NCI-H2081 (cell line): ENCODE measurements around the gene PCDH9.
"Not testable (repeated sequence)": the region's sequence is repeated elsewhere in the genome, so short reads cannot be mapped to it uniquely, and the experiment has no call there.

Source experiments
- DNase-seq, 2 experiments: peaks; one replicate each; lab custom pipeline; 2025; lab: John Stamatoyannopoulos, UW

PCDH9 gene

DNA sequence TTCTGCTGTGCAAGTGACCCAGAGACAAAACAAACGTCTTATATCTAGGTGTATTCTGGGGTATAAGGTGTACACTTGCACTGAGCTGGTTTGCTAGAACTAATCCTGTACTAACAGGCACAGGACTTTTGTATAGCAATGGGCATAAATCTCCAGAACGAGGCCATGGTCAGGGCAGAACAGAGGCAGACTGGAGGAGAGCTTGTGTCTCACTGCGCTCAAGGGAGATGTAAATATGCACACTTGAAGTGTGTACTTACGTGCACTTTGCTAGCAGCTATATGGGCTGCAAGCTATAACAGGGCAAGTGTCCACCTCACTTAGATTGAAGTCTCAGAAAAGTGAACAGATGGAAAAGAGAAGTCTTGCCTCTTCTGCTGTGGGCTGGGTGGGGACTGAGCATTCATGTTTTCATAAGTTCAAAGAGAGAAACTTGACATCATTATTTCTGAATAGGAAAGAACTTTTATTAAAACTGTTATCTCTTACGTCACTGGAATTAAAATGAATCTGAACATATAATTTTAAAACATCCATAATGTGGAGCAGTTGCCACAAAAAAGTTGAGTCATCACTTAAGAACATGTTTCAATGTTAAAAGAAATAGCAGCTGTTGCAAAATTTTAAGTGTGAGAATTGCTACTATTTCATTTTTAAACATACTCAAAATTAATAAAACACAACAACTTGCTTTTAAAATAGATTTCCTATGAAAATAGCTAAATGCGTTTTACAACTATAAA is 888.3 kb downstream of the PCDH9 start:
- no peak for DNase-seq

DNA sequence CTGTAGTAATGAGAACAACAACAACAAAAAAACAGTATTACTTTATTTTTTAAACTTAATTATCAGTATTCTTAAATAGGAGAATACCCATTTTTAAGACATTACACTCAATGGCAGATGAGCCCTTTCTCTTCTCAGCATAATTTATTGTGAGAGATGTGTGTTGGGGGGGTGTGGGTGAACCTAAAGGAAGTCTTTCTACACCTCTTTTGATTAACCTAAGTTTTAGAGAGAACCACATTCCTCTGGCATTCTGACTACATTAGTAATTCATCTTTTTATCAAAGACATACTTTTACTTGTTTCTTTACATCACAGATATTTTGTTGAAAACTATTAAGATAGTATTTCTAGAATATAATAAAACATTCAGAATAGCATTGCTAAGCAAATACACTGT is 890.9 kb downstream of the PCDH9 start:
- no peak for DNase-seq

DNA sequence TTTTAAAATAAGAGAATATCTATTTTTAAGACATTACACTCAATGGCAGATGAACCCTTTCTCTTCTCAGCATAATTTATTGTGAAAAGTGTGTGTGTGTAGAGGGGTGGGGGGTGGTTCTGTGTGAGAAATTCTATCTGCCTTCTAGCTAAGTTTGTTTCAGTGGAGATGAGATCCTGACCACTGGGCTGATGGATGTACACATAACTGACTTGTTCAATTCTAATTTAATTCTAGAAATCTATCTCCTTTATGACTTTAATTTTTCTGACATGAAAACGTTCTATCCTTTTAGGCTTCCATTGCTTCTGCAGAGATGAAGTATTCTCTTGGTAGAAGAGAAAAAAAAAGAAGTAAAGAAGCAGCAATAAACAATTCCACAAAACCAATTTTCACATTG is 891.6 kb downstream of the PCDH9 start:
- no peak for DNase-seq

DNA sequence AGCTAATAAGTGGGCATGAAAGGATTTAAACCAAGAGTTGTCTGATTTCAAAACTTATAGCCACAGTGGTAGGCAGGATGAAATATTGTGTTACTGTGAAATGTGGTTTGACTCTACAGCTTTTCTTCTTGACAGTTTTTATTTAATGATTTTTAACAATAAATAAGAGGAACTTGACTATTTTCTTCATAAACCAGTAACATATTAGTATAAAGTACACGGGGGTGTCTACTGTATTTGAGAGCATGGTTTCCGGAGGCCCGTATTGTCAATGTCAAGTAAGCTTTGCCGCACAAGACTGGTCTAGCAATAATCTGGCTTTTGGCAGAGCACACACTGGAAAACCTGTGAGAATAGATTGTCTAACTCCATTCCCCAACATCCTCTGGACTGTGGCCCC is 894.5 kb downstream of the PCDH9 start:
- no peak for DNase-seq

DNA sequence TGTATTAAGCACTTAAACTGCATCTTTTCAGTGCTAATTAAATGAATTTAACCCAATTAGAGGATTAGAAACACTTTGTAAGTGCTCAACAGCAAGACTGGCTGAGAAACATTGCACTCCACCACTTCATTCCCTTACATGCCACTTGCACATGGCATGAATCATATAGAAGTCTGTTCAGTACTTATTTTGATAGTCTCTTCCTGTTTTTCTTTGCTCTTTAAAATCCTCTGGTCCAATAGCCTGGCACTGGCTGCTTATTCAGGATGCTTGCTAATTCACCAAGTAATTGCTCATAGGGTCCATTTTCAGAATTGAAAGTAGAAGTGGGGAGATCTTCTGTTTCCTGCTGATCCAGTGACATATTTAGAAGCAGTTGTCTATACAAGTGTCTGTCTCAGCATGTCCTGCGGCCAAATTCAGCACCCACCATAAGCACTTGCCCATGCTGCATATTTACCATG is 900.1 kb downstream of the PCDH9 start:
- peak; percentile 71 to 91 for DNase-seq

DNA sequence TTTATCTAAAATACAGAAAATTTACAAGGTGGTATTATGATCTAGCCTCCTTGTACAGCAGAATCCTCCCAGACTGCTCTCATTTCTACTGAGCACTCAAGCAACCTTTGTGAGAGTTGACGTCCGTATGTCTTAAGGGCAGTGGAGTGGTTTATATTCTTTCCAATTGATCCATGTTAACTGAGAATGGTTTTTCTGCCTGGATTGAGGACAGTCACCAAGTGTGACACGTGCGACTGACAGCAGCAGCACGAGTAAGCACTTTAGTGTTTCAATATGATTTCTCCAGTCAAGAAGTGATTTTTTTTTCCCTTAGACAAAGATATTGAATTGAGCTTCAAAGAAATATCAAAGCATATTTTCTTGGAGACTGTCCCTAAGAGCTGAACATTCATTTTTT is 901.7 kb downstream of the PCDH9 start:
- DNase-seq: no peak

DNA sequence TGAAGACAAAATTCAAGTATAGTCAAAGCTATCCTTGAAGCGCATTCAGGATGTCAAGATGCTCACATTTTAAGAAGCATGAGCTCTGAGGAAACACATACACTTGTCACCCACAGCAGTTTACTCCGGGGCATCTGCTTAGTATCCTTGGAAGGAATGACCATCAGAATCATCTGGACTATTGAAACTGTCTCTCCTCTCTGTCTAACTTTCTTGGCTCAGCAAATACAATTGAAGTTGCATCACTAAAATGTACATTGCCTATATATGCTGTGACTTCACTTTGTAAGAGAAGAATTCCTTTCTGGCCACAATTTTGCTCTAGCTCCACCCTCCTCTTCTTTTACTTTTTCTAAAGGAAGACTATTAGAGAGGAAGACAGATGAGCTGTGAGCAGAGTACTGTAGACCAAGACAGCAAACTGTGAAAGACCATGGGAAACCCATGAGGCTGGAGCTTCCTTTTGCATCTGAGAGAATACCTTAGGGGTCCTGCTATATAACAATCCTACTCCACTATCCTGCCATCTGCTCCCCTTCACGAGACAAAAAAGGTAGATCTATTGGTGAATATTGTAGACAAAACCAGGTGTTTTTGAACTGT is 906.3 kb downstream of the PCDH9 start:
- no peak for DNase-seq

DNA sequence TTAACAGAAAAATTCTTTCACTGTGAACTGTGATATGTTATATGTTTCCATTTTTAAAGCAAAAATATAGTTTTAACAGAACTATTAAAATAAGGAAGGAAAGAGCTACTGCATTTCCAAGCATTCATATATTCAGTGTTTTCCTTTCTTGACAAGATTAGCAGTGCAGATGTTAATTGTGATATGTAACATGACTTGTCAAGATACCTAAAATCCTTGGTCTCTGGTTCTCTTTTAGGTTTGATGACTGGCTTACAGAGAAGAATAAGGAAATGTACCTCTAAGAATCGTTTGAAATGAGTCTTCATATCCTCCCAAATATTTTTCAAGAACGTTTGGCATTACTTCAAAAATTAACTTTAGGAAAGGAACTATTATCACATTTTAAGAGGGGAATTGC is 907.2 kb downstream of the PCDH9 start:
- no peak for DNase-seq

DNA sequence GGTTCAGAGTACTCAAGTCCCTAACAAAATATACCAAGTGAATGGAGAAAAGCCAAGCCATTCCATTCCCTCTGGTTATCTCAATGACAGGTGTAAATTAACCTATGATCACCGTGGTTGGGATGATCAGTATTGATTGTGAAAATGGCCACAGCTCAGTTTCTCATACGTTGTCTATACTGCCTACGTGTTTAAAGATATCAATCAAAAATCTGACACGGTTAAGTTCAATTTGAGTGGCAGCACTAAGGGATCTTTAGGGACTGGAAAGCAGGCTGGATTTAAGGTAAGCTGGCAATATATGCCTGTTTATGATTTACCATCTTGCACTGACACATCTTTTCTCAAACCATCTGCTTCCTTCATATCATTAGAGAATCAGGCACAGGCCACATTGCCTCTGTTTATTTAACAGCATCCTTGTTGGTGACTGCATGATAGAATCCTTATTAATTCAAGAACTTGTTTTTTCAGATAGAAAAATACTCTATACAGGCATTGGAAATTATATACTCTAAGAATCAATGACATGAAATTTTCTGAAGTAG is 907.9 kb downstream of the PCDH9 start:
- no peak for DNase-seq

DNA sequence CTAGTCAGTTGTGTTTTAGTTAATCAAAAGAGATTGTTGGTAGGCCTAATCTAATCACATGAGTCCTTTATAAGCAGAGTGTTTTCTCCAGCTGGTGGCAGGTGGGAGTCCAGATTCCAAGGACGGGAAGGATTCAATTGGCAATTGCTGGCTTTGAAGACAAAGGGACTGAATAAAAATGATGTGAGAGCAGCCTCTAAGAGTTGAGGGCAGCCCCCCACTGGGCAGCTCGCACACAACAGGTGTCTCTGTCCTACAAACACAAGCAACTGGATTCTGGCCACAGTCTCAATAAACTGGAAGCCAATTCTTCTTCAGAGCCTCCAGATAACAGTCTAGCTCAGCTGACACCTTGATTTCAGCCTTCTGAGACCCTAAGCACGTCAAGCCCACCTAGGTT is 915.2 kb downstream of the PCDH9 start:
- DNase-seq: peak in 1 of 2 experiments; percentile 18

DNA sequence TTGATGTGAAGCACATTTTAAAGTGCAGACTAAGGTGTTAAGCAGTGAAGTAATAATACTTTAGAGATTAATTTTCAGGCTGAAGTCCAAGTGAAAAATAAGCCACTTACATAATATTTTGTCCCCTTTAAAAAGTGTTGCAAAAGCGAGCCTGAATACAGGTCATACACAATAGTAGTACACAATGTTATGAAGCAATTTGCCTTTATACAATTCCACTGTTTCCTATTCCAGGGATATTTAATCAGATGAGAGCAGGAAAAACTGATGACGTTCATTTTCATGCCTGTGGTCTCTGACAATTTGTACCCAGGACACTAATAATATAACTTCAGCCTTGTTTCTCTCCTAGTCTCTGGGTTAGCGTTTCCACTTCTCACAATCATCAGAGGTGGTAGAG is 916.7 kb downstream of the PCDH9 start:
- no peak for DNase-seq

DNA sequence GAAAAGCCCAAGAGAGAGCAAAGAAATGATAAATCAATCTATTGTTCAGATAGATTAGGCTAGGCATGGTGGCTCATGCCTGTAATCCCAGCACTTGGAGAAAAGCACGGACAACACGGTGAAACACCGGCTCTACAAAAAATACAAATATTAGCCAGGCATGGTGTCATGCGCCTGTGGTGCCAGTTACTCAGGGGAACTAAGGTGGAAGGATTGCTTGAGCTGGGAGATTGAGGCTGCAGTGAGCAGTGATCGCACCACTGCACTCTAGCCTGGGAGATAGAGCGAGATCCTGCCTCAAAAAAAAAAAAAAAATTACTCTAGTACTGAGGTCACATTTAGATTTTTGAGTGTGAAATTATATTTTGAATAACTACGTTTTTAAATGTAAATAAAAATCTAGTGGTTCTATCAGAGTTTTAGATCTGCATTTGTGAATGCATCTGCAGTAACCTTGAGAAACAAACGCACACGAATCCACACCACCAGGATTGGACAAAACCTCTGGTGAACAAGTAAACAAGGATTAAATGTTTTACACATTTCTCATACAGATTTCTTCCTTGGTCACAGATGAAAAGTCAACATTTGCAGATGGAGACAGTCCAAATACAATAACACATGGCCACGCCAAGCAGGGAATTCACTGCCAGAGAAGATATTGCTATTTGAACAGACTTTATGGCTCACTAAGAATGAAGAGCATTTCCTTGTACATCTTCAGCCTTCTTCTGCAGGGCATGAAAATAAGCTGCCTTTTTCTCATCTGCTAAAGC is 917.6 kb downstream of the PCDH9 start:
- DNase-seq: peak; percentile 12 to 71

DNA sequence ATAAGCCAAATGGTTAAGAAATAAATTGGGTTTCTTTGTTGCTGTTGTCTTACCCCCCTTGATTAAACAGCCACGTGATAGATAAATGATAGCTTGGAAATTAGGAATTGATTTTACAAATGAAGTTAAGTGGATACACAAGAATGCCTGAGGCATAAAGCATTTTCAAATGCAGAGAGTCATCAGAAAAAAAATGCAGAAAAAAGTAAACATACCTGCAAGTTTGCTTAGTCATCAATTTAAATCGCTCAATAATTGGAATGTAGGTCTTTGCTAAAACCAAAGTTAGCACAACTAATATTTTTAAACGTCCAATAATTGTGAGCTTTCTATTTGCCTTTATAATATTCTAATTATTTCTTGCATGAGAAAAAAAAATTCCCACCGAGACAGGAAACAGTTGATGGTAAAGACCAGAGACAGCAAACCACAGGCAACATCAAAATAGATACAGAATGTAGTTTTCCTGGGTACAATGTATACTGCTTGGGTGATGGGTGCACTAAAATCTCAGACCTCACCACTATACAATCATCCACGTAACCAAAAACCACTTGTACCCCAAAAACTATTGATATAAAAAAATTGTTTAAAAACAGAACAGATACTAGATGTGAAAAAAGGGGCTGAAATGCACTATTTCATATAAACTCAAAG is 924.0 kb downstream of the PCDH9 start:
- DNase-seq: no peak

DNA sequence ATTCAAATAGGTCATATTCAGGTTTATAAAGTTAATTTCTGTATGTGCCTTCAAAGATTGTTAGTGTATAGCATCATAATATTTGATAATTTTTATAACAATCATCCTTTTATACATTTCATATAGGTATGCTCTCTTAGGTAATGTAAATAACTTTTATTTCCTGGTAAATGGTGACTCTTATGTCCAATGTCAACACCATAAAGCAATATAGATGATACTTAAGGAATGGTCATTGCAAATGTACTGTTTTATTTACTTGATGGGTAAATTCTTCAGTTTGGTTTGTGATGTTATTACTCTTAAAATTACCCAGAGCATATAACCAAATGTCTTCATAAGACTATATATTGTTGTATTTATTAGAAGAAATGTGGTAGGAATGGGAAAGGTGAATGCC is 928.7 kb downstream of the PCDH9 start:
- DNase-seq: no peak

DNA sequence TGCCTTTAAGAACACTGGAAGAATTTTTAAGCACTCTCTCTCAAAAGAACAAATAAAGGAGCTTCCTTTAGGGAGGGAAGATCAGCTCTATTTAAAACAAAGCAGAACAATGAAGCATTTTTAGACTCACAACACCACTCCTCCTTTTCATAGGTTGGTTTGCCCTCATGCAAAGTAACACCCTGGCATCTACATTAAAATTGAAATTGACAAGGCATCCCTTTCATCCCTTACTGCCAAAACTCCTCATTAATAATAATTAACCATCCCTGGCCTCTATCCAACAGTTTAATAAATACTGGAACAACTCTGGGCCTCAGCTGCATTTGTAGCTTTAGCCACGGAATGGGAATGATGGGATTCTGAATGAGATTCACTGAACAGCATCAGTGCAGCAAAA is 929.1 kb downstream of the PCDH9 start:
- no peak for DNase-seq

DNA sequence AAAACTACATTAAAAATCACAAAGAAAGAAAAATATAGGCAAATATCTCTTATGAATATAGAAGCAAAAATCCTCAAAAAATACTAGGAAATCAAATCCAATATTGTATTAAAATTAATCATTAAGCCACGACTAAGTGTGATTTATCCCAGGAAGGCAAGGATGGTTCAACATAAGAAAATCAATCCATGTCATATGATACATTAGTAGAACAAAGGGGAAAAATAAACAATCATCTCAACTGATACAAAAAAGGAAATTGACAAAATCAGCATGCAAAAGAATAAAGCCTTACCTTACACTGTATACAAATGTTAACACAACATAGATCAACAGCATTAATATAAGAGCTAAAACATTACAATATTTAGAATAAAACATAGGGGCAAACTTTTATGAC is 933.3 kb downstream of the PCDH9 start:
- DNase-seq: no peak

DNA sequence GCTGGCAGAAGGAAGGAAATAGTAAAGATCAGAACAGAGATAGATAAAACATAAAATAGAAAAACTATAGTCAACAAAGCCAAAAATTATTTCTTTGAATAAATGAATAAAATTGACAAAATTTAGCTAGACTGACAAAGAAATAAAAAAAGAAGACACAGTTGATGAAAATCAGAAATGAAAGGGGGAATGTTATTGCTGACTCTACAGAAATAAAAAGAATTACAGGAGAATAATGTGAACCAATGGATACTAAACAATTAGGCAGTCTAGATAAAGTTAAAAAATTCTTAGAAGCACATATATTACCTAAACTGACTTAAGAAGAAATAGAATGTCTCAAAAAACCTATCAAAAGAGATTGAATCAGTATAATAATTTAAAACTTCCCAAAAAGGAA is 933.8 kb downstream of the PCDH9 start:
- DNase-seq: no peak

DNA sequence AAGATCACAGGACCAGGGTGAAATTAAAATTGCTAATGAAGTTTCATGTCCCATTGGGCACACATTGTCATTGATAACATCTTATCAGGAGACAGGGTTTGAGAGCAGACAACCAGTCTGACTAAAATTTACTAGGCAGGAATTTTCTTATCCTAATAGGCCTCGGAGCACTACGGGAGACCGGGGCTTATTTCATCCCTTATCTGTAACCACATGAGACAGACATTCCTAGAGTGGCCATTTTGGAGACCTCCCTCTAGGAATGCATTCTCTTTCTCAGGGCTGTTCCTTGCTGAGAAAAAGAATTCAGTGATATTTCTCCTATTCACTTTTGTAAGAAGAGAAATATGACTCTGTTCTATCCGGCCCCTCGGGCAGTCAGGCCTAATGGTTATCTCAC is 943.3 kb downstream of the PCDH9 start:
- DNase-seq: not testable (repeated sequence)

DNA sequence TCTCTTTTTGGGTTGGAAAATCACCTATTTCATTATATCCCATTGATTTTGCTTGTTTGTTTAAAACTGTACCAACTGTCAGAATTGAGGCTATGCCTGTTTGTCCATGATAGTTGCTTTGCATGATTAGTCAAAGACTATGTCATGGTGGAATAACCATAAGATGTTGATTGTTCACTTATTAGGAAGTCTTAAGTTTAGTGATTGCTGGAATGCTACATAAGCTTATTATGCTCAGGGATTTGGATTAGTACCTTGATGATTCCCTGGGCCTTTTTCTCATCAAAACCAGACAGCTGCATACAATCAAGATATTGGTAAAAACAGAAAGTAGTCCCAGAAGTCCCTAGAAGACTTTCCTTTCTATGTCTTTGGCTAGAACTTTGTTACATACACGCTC is 954.7 kb downstream of the PCDH9 start:
- no peak for DNase-seq

DNA sequence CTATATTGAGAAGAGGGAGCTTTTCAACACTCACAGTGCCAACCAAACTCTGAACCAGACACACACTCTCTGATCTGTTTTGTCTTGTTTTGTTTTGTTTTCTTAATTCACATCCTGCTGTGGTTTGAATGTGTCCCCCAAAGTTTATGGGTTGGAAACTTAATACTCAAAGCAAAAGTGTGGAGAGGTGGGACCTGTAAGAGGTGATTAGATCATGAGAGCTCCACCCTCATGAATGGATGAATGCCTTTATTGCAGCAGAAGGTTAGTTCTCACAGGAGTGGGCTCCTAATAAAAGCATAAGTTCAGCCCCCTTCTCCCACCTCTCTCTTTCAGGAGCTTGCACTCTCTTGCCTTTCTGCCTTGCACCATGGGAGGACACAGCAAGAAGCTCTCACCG is 957.1 kb downstream of the PCDH9 start:
- no peak for DNase-seq

DNA sequence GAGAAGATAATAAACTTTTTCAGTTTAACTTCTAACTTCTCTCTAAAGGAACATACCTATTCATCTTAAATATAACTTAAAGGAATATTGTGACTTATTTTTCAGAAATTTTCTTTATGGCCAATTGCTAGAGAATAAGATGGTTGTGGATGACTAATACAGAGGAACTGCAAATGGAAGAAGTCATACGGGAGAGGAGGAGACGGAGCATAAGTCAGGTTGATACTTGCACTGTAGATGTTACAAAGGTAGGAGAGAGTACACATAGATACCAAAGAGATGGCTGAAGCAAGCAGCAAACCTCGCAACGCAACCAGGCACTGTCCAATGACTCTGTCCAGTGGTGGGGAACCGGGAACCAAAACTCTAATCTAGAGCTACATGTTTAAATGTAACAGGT is 963.4 kb downstream of the PCDH9 start:
- DNase-seq: no peak

DNA sequence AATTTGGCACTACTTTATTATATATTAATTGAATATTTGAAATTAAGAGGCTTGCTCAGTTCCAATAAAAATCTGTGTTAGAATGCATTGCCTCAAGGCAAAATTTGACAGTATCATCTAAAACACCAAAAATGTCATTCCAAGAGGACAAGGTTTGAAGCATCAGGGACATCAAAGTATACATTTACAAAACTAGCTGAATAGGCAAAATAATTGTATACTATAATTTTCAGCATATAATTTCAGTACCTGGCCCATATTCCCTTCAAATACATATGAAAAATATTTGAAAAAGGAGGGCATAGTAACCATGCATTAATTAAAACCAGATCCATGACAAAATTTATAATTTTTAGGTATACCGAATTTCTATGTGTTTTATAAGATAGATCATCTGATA is 963.8 kb downstream of the PCDH9 start:
- DNase-seq: no peak
